ENCODE results near the gene RAB8A. TPM values are rescaled to one million over a fixed set of nuclear protein-coding genes. Genes with fewer than 3 reads are reported as not detected.
A peak's percentile ranks its signal among the peaks of the same experiment; 100 is the strongest.

Gene RAB8A
- total and polyA plus RNA-seq, 4 experiments from 2014 or later = 83.9 to 96.8 (median 86.2) TPM

- CTCF ChIA-PET (ENCODE audit: partially characterized antibody) = interaction anchor here (0.6 kb wide), 1 partner anchor 589 kb away, joined by 4 read pairs; no protein-coding TSS in a partner anchor
- DNase-seq = no peak
- H3K36me3 Mint-ChIP-seq = peaks cover 24 to 25% of the 10 kb centered on the region in 2 donors
- Histone ChIP-seq H3K9me3 (ENCODE audit: control insufficient read depth in 1 of 2, low read length in 2 of 2) (no peaks in the 10 kb centered on the region), H3K4me3 (ENCODE audit: low read length in 2 of 2) (no peak overlapping the region), H3K36me3 (ENCODE audit: insufficient read depth, low read length) (peaks cover 18% of the 10 kb centered on the region), H3K27me3 (ENCODE audit: insufficient read depth, low read length) (no peaks in the 10 kb centered on the region), H3K4me1 (ENCODE audit: insufficient read depth, low read length) (no peaks in the 10 kb centered on the region), H3K27ac (ENCODE audit: low read depth, low read length) (no peak overlapping the region)
- intact Hi-C loops (cut with micrococcal nuclease) = no loop called here
- POLR2A ChIA-PET (ENCODE audit: partially characterized antibody) = interaction anchor here (1.1 kb wide), 1 partner anchor 10 kb away, joined by 3 read pairs; no protein-coding TSS in a partner anchor
- H3K27ac Mint-ChIP-seq = no peak overlapping the region
- peaks cover 0 to 5% (median 2%) of the 10 kb centered on the region in 4 donors for H3K4me1 Mint-ChIP-seq
- H3K4me3 Mint-ChIP-seq = no peak overlapping the region
- no peaks in the 10 kb centered on the region for H3K27me3 Mint-ChIP-seq
- peaks cover 0 to 4% (median 0%) of the 10 kb centered on the region in 8 donors for H3K9me3 Mint-ChIP-seq
Measured at GRCh38 chr19:16159655-16160054, 48.0 kb downstream of the RAB8A start.

- Mint-ChIP-seq H3K27ac (no peak overlapping the region), H3K9me3 (peaks cover 0 to 5% (median 0%) of the 10 kb centered on the region in 8 donors), H3K4me1 (peaks cover 0 to 5% (median 0%) of the 10 kb centered on the region in 4 donors), H3K36me3 (peaks cover 16 to 17% of the 10 kb centered on the region in 2 donors), H3K4me3 (no peak overlapping the region), H3K27me3 (no peaks in the 10 kb centered on the region)
- CTCF ChIA-PET (ENCODE audit: partially characterized antibody) = no interaction called here
- Histone ChIP-seq H3K27me3 (ENCODE audit: insufficient read depth, low read length) (no peaks in the 10 kb centered on the region), H3K4me3 (ENCODE audit: low read length in 2 of 2) (no peak overlapping the region), H3K4me1 (ENCODE audit: insufficient read depth, low read length) (no peaks in the 10 kb centered on the region), H3K9me3 (ENCODE audit: control insufficient read depth in 1 of 2, low read length in 2 of 2) (no peaks in the 10 kb centered on the region), H3K27ac (ENCODE audit: low read depth, low read length) (no peak overlapping the region), H3K36me3 (ENCODE audit: insufficient read depth, low read length) (peaks cover 13% of the 10 kb centered on the region)
- POLR2A ChIA-PET (ENCODE audit: partially characterized antibody) = no interaction called here
- no peak for DNase-seq
- intact Hi-C loops (cut with micrococcal nuclease) = no loop called here
Measured at GRCh38 chr19:16160445-16160942, 48.8 kb downstream of the RAB8A start.

- Mint-ChIP-seq H3K4me1 (peaks cover 0 to 5% (median 0%) of the 10 kb centered on the region in 4 donors), H3K9me3 (peaks cover 0 to 5% (median 0%) of the 10 kb centered on the region in 8 donors), H3K27me3 (no peaks in the 10 kb centered on the region), H3K36me3 (peaks cover 12 to 13% of the 10 kb centered on the region in 2 donors), H3K27ac (peak overlapping the region in 2 of 7 donors; percentile 47 to 66), H3K4me3 (no peak overlapping the region)
- intact Hi-C loops (cut with micrococcal nuclease) = no loop called here
- no peaks in the 10 kb centered on the region for H3K4me1 ChIP-seq (ENCODE audit: insufficient read depth, low read length)
- H3K27ac ChIP-seq (ENCODE audit: low read depth, low read length) = no peak overlapping the region
- DNase-seq = no peak
- H3K27me3 ChIP-seq (ENCODE audit: insufficient read depth, low read length) = no peaks in the 10 kb centered on the region
- peaks cover 13% of the 10 kb centered on the region for H3K36me3 ChIP-seq (ENCODE audit: insufficient read depth, low read length)
- ChIA-PET CTCF (ENCODE audit: partially characterized antibody) (no interaction called here), POLR2A (ENCODE audit: partially characterized antibody) (interaction anchor here (1.1 kb wide), 1 partner anchor 18 kb away, joined by 3 read pairs; the partner anchor contains the start of gene HSH2D)
- no peaks in the 10 kb centered on the region for H3K9me3 ChIP-seq (ENCODE audit: control insufficient read depth in 1 of 2, low read length in 2 of 2)
- no peak overlapping the region for H3K4me3 ChIP-seq (ENCODE audit: low read length in 2 of 2)
Measured at GRCh38 chr19:16160943-16161560, 49.4 kb downstream of the RAB8A start.

DNA sequence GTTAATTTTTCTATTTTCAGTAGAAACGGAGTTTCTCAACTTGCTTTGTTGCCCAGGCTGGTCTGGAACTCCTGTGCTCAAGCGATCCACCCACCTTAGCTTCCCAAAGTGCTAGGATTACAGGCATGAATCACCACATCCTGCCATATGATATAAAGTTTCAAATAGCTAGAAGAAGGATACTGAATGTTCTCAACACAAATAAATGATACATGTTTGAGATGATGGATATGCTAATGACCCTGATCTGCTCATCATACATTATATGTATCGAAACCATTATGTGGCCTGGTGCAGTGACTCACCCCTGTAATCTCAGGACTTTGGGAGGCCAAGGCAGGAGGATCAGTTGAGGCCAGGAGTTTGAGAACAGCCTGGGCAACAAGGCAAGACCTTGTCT lies 50.2 kb downstream of the RAB8A start:
- no peak overlapping the region for H3K27ac Mint-ChIP-seq
- H3K27me3 Mint-ChIP-seq = no peaks in the 10 kb centered on the region
- ChIA-PET CTCF (ENCODE audit: partially characterized antibody) (interaction anchor here (1.2 kb wide), 1 partner anchor 105 kb away, joined by 3 read pairs; no protein-coding TSS in a partner anchor), POLR2A (ENCODE audit: partially characterized antibody) (interaction anchor here (1.1 kb wide), 1 partner anchor 18 kb away, joined by 3 read pairs; the partner anchor contains the start of gene HSH2D)
- no peaks in the 10 kb centered on the region for H3K27me3 ChIP-seq (ENCODE audit: insufficient read depth, low read length)
- H3K36me3 Mint-ChIP-seq = peaks cover 6% of the 10 kb centered on the region in 2 donors
- H3K27ac ChIP-seq (ENCODE audit: low read depth, low read length) = no peak overlapping the region
- no peak overlapping the region for H3K4me3 Mint-ChIP-seq
- H3K4me3 ChIP-seq (ENCODE audit: low read length in 2 of 2) = no peak overlapping the region
- peaks cover 0 to 1% (median 0%) of the 10 kb centered on the region in 8 donors for H3K9me3 Mint-ChIP-seq
- no peak for DNase-seq
- no peaks in the 10 kb centered on the region for H3K4me1 ChIP-seq (ENCODE audit: insufficient read depth, low read length)
- no peaks in the 10 kb centered on the region for H3K9me3 ChIP-seq (ENCODE audit: control insufficient read depth in 1 of 2, low read length in 2 of 2)
- peaks cover 0 to 5% (median 0%) of the 10 kb centered on the region in 4 donors for H3K4me1 Mint-ChIP-seq
- intact Hi-C loops (cut with micrococcal nuclease) = no loop called here
- H3K36me3 ChIP-seq (ENCODE audit: insufficient read depth, low read length) = peaks cover 6% of the 10 kb centered on the region

DNA sequence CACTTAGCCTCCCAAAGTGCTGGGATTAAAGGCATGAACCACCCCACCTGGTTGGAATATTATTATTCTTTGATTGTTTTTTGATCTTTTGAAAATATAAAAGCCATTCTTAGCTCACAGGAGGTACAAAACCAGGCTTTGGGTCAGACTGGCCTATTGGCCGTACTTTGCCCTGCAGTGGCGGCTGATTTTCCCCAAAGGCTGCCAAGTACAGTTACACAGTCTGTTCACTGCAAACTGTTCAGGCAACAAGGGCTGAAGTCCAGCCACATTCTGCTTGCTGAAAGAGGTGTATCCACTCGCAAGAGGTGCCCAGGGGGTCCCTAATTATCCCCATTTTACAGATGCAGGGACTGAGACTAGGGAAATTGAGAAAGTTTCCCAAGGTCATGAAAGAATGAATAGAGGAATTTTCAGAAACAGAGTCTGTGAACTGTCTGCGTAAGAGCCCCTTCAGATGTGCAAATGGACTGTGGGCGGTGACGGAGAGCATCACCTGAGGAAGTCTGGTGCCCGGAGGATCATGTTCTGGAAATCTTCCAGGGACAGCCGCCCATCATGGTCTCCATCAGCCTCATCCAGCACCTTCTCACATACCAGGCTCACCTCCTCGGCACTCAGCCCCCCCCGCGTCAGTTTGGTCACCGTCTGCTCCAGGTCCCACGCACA lies 52.7 kb downstream of the RAB8A start:
- Histone ChIP-seq H3K4me1 (ENCODE audit: insufficient read depth, low read length) (no peaks in the 10 kb centered on the region), H3K36me3 (ENCODE audit: insufficient read depth, low read length) (no peaks in the 10 kb centered on the region), H3K4me3 (ENCODE audit: low read length in 2 of 2) (no peak overlapping the region), H3K27ac (ENCODE audit: low read depth, low read length) (no peak overlapping the region), H3K27me3 (ENCODE audit: insufficient read depth, low read length) (no peaks in the 10 kb centered on the region), H3K9me3 (ENCODE audit: control insufficient read depth in 1 of 2, low read length in 2 of 2) (no peaks in the 10 kb centered on the region)
- Mint-ChIP-seq H3K27ac (no peak overlapping the region), H3K4me1 (peaks cover 0 to 5% (median 1%) of the 10 kb centered on the region in 4 donors), H3K36me3 (no peaks in the 10 kb centered on the region), H3K27me3 (no peaks in the 10 kb centered on the region), H3K4me3 (no peak overlapping the region), H3K9me3 (peaks cover 0 to 4% (median 0%) of the 10 kb centered on the region in 8 donors)
- intact Hi-C loops (cut with micrococcal nuclease) = no loop called here
- CTCF ChIA-PET (ENCODE audit: partially characterized antibody) = no interaction called here
- no peak for DNase-seq
- POLR2A ChIA-PET (ENCODE audit: partially characterized antibody) = no interaction called here

GRCh38 chr19:16166417-16166816 lies 54.7 kb downstream of the RAB8A start:
- Mint-ChIP-seq H3K4me3 (no peak overlapping the region), H3K4me1 (peaks cover 0 to 3% (median 0%) of the 10 kb centered on the region in 4 donors), H3K27ac (no peak overlapping the region), H3K9me3 (peaks cover 0 to 4% (median 0%) of the 10 kb centered on the region in 8 donors), H3K27me3 (no peaks in the 10 kb centered on the region), H3K36me3 (no peaks in the 10 kb centered on the region)
- POLR2A ChIA-PET (ENCODE audit: partially characterized antibody) = no interaction called here
- H3K36me3 ChIP-seq (ENCODE audit: insufficient read depth, low read length) = no peaks in the 10 kb centered on the region
- H3K9me3 ChIP-seq (ENCODE audit: control insufficient read depth in 1 of 2, low read length in 2 of 2) = no peaks in the 10 kb centered on the region
- intact Hi-C loops (cut with micrococcal nuclease) = no loop called here
- H3K4me3 ChIP-seq (ENCODE audit: low read length in 2 of 2) = no peak overlapping the region
- H3K27ac ChIP-seq (ENCODE audit: low read depth, low read length) = no peak overlapping the region
- DNase-seq = no peak
- CTCF ChIA-PET (ENCODE audit: partially characterized antibody) = no interaction called here
- H3K4me1 ChIP-seq (ENCODE audit: insufficient read depth, low read length) = no peaks in the 10 kb centered on the region
- no peaks in the 10 kb centered on the region for H3K27me3 ChIP-seq (ENCODE audit: insufficient read depth, low read length)

DNA sequence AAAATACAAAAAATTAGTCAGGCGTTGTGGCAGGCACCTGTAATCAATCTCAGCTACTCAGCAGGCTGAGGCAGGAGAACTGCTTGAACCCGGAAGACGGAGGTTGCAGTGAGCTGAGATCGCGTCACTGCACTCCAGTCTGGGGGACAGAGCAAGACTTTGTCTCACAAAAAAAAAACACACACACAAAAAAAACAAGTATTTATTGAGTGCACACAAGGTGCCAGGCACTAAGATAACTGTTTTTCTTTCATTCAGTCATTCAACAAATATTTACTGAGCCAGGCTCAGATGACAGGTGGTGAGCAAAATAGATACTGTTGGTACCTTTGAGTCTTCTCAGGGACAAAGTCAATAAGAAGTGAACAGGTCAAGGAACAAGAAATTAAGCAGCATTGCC lies 55.4 kb downstream of the RAB8A start:
- Histone ChIP-seq H3K4me3 (ENCODE audit: low read length in 2 of 2) (no peak overlapping the region), H3K9me3 (ENCODE audit: control insufficient read depth in 1 of 2, low read length in 2 of 2) (no peaks in the 10 kb centered on the region), H3K27me3 (ENCODE audit: insufficient read depth, low read length) (no peaks in the 10 kb centered on the region), H3K27ac (ENCODE audit: low read depth, low read length) (no peak overlapping the region), H3K36me3 (ENCODE audit: insufficient read depth, low read length) (no peaks in the 10 kb centered on the region), H3K4me1 (ENCODE audit: insufficient read depth, low read length) (no peaks in the 10 kb centered on the region)
- no peaks in the 10 kb centered on the region for H3K27me3 Mint-ChIP-seq
- CTCF ChIA-PET (ENCODE audit: partially characterized antibody) = no interaction called here
- H3K4me1 Mint-ChIP-seq = peaks cover 0 to 3% (median 0%) of the 10 kb centered on the region in 4 donors
- H3K36me3 Mint-ChIP-seq = no peaks in the 10 kb centered on the region
- intact Hi-C loops (cut with micrococcal nuclease) = no loop called here
- POLR2A ChIA-PET (ENCODE audit: partially characterized antibody) = no interaction called here
- DNase-seq = no peak
- peaks cover 0 to 4% (median 0%) of the 10 kb centered on the region in 8 donors for H3K9me3 Mint-ChIP-seq
- H3K4me3 Mint-ChIP-seq = no peak overlapping the region
- no peak overlapping the region for H3K27ac Mint-ChIP-seq
